A673 (cell line): ENCODE data around the gene SH3RF2.

Experiments used
- CTCF ChIP-seq: fragments of 300-800, 200-600 bp; sonication (generic); conservative IDR thresholded peaks from 2 replicates; pipeline ENCODE4 v1.5.1; 2017; ENCODE audit warnings: low read depth, mild to moderate bottlenecking, antibody characterized with exemption, low read length, moderate library complexity, mixed read lengths
- EZH2 ChIP-seq: fragments of 200-600 bp; sonication (generic); IDR thresholded peaks from 2 replicates; pipeline ENCODE4 v1.6.1; 2017; ENCODE audit warnings: borderline replicate concordance, low read depth, mild to moderate bottlenecking, mixed read lengths, antibody characterized with exemption, low read length; ENCODE audit not compliant: poor library complexity, severe bottlenecking

GRCh38 chr5:146060221-146060585, 123.8 kb downstream of the SH3RF2 start:
- no peak for TF ChIP-seq CTCF
- TF ChIP-seq EZH2 = no peak
